Activated CD4-positive, alpha-beta T cell treated with anti-CD3 and anti-CD28 coated beads, Interleukin-2, amount 10 ng/mL, durations not matched to agents 7 days and 5 days (primary cell): Measurements from ENCODE around the gene MEX3A. TPM values are rescaled to one million over a fixed set of nuclear protein-coding genes. Genes with fewer than 3 reads are reported as not detected.

Experiments
- CTCF ChIA-PET: fragments of 350-600 bp; sonication (Branson Sonifier 250); formaldehyde crosslinking; loops from one replicate; lab custom pipeline; 2021; ENCODE audit warnings: antibody characterized with exemption; lab: Charles Lee
- POLR2A ChIA-PET: fragments of 350-600 bp; sonication (Branson Sonifier 250); formaldehyde crosslinking; loops from one replicate; lab custom pipeline; 2021; ENCODE audit warnings: antibody characterized with exemption; lab: Charles Lee
- DNase-seq: peaks from one replicate; pipeline ENCODE4 v3.0.0-alpha.2; 2020
- H3K27ac Mint-ChIP-seq: one replicate; pipeline ENCODE4 v1.8.0; 2021; ENCODE audit warnings: mild to moderate bottlenecking, moderate library complexity, mixed read lengths
- H3K27me3 Mint-ChIP-seq: one replicate; pipeline ENCODE4 v1.8.0; 2021; ENCODE audit warnings: mixed read lengths
- H3K36me3 Mint-ChIP-seq: one replicate; pipeline ENCODE4 v1.8.0; 2021; ENCODE audit warnings: low read depth, mixed read lengths
- H3K4me1 Mint-ChIP-seq: one replicate; pipeline ENCODE4 v1.8.0; 2021; ENCODE audit warnings: mixed read lengths
- H3K4me3 Mint-ChIP-seq: one replicate; pipeline ENCODE4 v1.8.0; 2021; ENCODE audit warnings: mild to moderate bottlenecking, moderate library complexity, mixed read lengths
- H3K9me3 Mint-ChIP-seq: one replicate; pipeline ENCODE4 v1.8.0; 2021; ENCODE audit warnings: mixed read lengths
- total RNA-seq, 2 experiments: library from RNA; stranded (reverse); gene quantifications; one replicate each; pipeline ENCODE4 v1.2.3, GENCODE V29; 2021

MEX3A gene
- total RNA-seq, 2 experiments from 2014 or later, result 0.02 to 0.05 TPM

GRCh38 chr1:156115514-156116374, 33.5 kb upstream of the MEX3A start:
- no peak for DNase-seq
- H3K36me3 Mint-ChIP-seq, result no peaks in the 10 kb centered on the region
- peak overlapping the region; percentile 78 for H3K4me3 Mint-ChIP-seq
- peaks cover 43% of the 10 kb centered on the region for H3K4me1 Mint-ChIP-seq
- H3K9me3 Mint-ChIP-seq, result no peaks in the 10 kb centered on the region
- ChIA-PET POLR2A (interaction anchor here (0.6 kb wide), 1 partner anchor 190 kb away, joined by 3 read pairs; no protein-coding TSS in a partner anchor), CTCF (interaction anchor here (1.1 to 25.5 kb wide), 6 partner anchors 11 to 32 kb away, joined by 4 to 645 read pairs (median 8); no protein-coding TSS in a partner anchor)
- H3K27ac Mint-ChIP-seq, result peak overlapping the region; percentile 83
- peaks cover 42% of the 10 kb centered on the region for H3K27me3 Mint-ChIP-seq

DNA sequence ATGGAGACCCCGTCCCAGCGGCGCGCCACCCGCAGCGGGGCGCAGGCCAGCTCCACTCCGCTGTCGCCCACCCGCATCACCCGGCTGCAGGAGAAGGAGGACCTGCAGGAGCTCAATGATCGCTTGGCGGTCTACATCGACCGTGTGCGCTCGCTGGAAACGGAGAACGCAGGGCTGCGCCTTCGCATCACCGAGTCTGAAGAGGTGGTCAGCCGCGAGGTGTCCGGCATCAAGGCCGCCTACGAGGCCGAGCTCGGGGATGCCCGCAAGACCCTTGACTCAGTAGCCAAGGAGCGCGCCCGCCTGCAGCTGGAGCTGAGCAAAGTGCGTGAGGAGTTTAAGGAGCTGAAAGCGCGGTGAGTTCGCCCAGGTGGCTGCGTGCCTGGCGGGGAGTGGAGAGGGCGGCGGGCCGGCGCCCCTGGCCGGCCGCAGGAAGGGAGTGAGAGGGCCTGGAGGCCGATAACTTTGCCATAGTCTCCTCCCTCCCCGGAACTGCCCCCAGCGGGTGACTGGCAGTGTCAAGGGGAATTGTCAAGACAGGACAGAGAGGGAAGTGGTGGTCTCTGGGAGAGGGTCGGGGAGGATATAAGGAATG, 32.8 kb upstream of the MEX3A start:
- ChIA-PET POLR2A (interaction anchor here (0.6 kb wide), 2 partner anchors 49 to 190 kb away, joined by 3 read pairs; no protein-coding TSS in a partner anchor), CTCF (interaction anchor here (1.1 to 25.5 kb wide), 7 partner anchors 8 to 37 kb away, joined by 3 to 645 read pairs (median 6); no protein-coding TSS in a partner anchor)
- no peak for DNase-seq

DNA sequence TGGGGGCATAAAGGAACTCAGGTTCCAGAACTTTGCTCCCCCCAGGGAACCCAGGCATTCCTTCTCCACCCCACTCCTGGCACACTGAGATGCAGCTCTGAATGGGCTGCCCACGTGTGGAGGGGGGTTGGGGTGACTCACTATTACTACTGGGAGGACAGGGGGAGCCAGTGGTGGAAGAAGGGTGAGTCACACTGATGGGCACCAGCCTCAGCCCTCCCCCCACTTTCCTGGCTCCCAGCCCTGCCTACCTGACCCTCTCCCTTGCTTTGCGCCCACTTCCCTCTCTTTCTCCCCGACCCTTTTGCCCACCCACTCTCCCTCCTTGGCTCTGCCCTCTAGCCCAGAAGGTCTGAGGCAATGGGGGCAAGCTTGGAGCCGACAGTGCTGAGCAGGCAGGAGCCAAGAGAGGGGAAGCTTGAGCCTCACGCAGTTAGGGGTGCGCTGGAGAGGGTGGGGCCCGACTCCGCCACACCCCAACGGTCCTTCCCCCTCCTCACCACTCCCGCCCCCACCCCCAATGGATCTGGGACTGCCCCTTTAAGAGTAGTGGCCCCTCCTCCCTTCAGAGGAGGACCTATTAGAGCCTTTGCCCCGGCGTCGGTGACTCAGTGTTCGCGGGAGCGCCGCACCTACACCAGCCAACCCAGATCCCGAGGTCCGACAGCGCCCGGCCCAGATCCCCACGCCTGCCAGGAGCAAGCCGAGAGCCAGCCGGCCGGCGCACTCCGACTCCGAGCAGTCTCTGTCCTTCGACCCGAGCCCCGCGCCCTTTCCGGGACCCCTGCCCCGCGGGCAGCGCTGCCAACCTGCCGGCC, 32.0 kb upstream of the MEX3A start, which contains the start of gene LMNA:
TSS of gene LMNA (plus strand) at position 611 of the 818 bp plus-strand sequence. CDS start 208 bp downstream, outside the sequence.
- ChIA-PET POLR2A (interaction anchor here (0.6 kb wide), 1 partner anchor 50 kb away, joined by 3 read pairs; no protein-coding TSS in a partner anchor), CTCF (interaction anchor here (1.1 to 25.5 kb wide), 6 partner anchors 9 to 37 kb away, joined by 3 to 645 read pairs (median 6); no protein-coding TSS in a partner anchor)
- peak within 1 kb of the TSS; percentile 78 for H3K4me3 Mint-ChIP-seq
- no peaks in the 10 kb centered on the region for H3K9me3 Mint-ChIP-seq
- DNase-seq, result peak; percentile 63
- peaks cover 32% of the 10 kb centered on the region for H3K4me1 Mint-ChIP-seq
- peaks cover 43% of the 10 kb centered on the region for H3K27me3 Mint-ChIP-seq
- no peaks in the 10 kb centered on the region for H3K36me3 Mint-ChIP-seq
- peak within 1 kb of the TSS; percentile 68 for H3K27ac Mint-ChIP-seq

More for the DNA sequence above, 32.8 kb upstream of the MEX3A start:
- Mint-ChIP-seq H3K4me1 (peaks cover 36% of the 10 kb centered on the region), H3K9me3 (no peaks in the 10 kb centered on the region), H3K36me3 (no peaks in the 10 kb centered on the region), H3K27ac (peak overlapping the region; percentile 52), H3K27me3 (peaks cover 43% of the 10 kb centered on the region), H3K4me3 (peak overlapping the region; percentile 78)

GRCh38 chr1:156113282-156113950, 31.2 kb upstream of the MEX3A start:
- H3K4me3 Mint-ChIP-seq, result peak overlapping the region; percentile 78
- CTCF ChIA-PET, result interaction anchor here (0.6 to 25.5 kb wide), 7 partner anchors 10 to 255 kb away, joined by 3 to 645 read pairs (median 6); no protein-coding TSS in a partner anchor
- peaks cover 30% of the 10 kb centered on the region for H3K4me1 Mint-ChIP-seq
- DNase-seq, result no peak
- H3K36me3 Mint-ChIP-seq, result no peaks in the 10 kb centered on the region
- no peak overlapping the region for H3K27ac Mint-ChIP-seq
- POLR2A ChIA-PET, result no interaction called here
- peaks cover 43% of the 10 kb centered on the region for H3K27me3 Mint-ChIP-seq
- no peaks in the 10 kb centered on the region for H3K9me3 Mint-ChIP-seq

DNA sequence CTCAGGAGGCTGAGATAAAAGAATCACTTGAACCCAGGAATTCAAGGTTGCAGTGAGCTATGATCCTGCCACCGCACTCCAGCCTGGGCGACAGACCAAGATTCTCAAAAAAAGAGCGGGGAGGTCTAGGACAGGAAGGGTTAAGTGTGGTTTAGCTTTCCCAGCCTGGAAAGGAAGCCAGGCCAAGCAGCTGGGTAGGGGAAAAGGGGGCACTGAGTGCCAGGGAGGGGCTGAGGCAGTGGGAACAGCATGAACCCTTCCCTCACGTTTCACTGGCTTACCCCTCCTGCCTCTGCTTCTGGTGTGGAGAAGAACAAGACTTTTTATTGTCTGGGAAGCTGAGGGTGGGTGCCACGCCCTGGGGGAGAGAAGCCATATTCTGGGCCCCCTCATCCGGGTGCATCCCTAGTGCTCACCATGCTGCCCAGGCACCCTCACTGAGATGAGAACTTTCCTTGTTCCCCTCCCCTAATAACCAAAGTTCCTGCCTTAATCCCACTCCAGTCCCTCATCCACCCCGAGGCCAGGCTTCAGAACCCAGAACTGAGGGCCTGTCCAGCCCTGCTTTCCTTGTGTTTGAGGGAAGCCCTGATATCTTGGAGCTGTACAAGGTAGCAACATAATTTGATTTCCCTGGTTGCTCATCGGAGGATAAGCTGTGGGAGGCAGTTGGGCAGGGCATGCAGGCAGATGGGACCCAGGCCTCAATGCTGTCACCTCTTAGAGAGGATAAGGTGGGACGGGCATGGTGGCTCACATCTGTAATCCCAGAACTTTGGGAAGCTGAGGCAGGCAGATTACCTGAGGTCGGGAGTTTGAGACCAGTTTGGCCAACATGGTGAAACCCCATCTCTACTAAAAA, 30.2 kb upstream of the MEX3A start:
- Mint-ChIP-seq H3K27me3 (peaks cover 43% of the 10 kb centered on the region), H3K4me1 (peaks cover 27% of the 10 kb centered on the region), H3K36me3 (no peaks in the 10 kb centered on the region), H3K9me3 (no peaks in the 10 kb centered on the region), H3K4me3 (no peak overlapping the region), H3K27ac (no peak overlapping the region)
- DNase-seq, result no peak
- CTCF ChIA-PET, result interaction anchor here (0.6 to 25.5 kb wide), 7 partner anchors 12 to 254 kb away, joined by 3 to 645 read pairs (median 3); no protein-coding TSS in a partner anchor
- POLR2A ChIA-PET, result no interaction called here

- no peaks in the 10 kb centered on the region for H3K9me3 Mint-ChIP-seq
- DNase-seq, result no peak
- no peak overlapping the region for H3K4me3 Mint-ChIP-seq
- no peak overlapping the region for H3K27ac Mint-ChIP-seq
- ChIA-PET POLR2A (no interaction called here), CTCF (interaction anchor here (0.6 to 25.5 kb wide), 6 partner anchors 13 to 284 kb away, joined by 3 to 645 read pairs (median 4); no protein-coding TSS in a partner anchor)
- peaks cover 46% of the 10 kb centered on the region for H3K27me3 Mint-ChIP-seq
- H3K36me3 Mint-ChIP-seq, result no peaks in the 10 kb centered on the region
- peaks cover 30% of the 10 kb centered on the region for H3K4me1 Mint-ChIP-seq
Measured at GRCh38 chr1:156111355-156111962, 29.2 kb upstream of the MEX3A start.

DNA sequence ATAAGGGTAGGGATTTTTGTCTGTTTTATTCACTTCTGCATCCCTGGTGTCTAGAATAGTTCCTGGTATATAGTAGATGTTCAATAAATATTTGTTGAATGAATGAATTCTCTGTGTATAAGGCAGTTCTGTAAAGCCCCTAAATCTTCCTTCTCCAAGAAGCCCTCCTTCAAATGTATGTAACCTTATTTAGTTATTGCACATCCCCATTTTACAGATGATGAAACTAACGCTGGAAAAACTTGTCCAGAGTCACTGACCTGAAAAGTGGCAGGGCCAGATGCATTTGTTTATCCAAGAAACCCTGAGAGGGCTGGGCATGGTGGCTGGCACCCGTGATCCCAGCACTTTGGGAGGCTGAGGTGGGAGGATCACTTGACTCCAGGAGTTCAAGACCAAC, 28.0 kb upstream of the MEX3A start:
- no peak overlapping the region for H3K4me3 Mint-ChIP-seq
- ChIA-PET CTCF (interaction anchor here (1.2 to 26.9 kb wide), 3 partner anchors 11 to 65 kb away, joined by 3 to 645 read pairs (median 4); partner anchors contain the start of gene LMNA), POLR2A (no interaction called here)
- no peak overlapping the region for H3K27ac Mint-ChIP-seq
- DNase-seq, result no peak
- H3K9me3 Mint-ChIP-seq, result no peaks in the 10 kb centered on the region
- H3K36me3 Mint-ChIP-seq, result no peaks in the 10 kb centered on the region
- H3K27me3 Mint-ChIP-seq, result peaks cover 39% of the 10 kb centered on the region
- H3K4me1 Mint-ChIP-seq, result peaks cover 31% of the 10 kb centered on the region

GRCh38 chr1:156108664-156109241, 26.5 kb upstream of the MEX3A start:
- no peak overlapping the region for H3K4me3 Mint-ChIP-seq
- DNase-seq, result no peak
- POLR2A ChIA-PET, result interaction anchor here (0.7 kb wide), 1 partner anchor 19 kb away, joined by 3 read pairs; no protein-coding TSS in a partner anchor
- no peak overlapping the region for H3K27ac Mint-ChIP-seq
- no peaks in the 10 kb centered on the region for H3K9me3 Mint-ChIP-seq
- peaks cover 26% of the 10 kb centered on the region for H3K27me3 Mint-ChIP-seq
- peaks cover 29% of the 10 kb centered on the region for H3K4me1 Mint-ChIP-seq
- H3K36me3 Mint-ChIP-seq, result no peaks in the 10 kb centered on the region
- CTCF ChIA-PET, result interaction anchor here (1.3 to 26.9 kb wide), 2 partner anchors 15 to 63 kb away, joined by 3 to 645 read pairs; partner anchors contain the start of gene LMNA

DNA sequence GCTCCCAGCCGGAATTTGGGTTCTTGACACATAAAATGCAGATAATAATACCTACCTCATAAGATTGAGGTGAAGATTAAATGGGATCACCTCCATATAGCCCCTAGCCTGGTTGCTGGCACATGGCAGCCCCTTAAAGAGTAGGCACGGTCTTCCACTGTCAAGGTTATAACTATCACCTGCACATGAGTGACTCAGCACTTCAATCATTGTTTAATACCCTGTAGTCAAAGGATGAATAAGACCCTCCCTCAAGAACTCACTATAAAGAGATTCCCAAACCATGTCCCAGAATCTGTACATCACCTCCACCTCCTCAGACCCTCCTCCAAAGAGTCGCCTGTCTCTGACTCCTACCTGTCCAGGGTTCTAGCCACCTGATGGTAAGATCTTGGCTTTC, 25.8 kb upstream of the MEX3A start:
- Mint-ChIP-seq H3K36me3 (no peaks in the 10 kb centered on the region), H3K4me3 (no peak overlapping the region), H3K9me3 (no peaks in the 10 kb centered on the region), H3K4me1 (peaks cover 32% of the 10 kb centered on the region), H3K27me3 (peaks cover 19% of the 10 kb centered on the region), H3K27ac (no peak overlapping the region)
- CTCF ChIA-PET, result interaction anchor here (0.7 to 26.9 kb wide), 2 partner anchors 16 to 95 kb away, joined by 3 to 645 read pairs; partner anchors contain the start of gene LMNA
- DNase-seq, result no peak
- POLR2A ChIA-PET, result interaction anchor here (0.7 kb wide), 1 partner anchor 19 kb away, joined by 3 read pairs; no protein-coding TSS in a partner anchor
